Mammary epithelial cell (primary cell): Measurements from ENCODE around the gene TNRC18.

ENCODE experiments used
- EZH2 ChIP-seq: IDR thresholded peaks from 2 replicates; pipeline ENCODE4 v1.6.1; 2012; ENCODE audit warnings: low read length, inconsistent platforms, borderline replicate concordance
- TF ChIP-seq, protein P1 (sequence below), 2 donors: IDR thresholded peaks in 1 of 2; conservative IDR thresholded peaks in 1 of 2; 2 replicates each; pipeline ENCODE4 v1.5.1; 2011 to 2012; ENCODE audit warnings: inconsistent platforms in 2 of 2, low read length in 2 of 2, mild to moderate bottlenecking in 2 of 2, control low read depth in 1 of 2, low read depth in 1 of 2; ENCODE audit not compliant: insufficient read depth in 1 of 2; ENCODE audit errors: extremely low read depth in 1 of 2

DNA sequence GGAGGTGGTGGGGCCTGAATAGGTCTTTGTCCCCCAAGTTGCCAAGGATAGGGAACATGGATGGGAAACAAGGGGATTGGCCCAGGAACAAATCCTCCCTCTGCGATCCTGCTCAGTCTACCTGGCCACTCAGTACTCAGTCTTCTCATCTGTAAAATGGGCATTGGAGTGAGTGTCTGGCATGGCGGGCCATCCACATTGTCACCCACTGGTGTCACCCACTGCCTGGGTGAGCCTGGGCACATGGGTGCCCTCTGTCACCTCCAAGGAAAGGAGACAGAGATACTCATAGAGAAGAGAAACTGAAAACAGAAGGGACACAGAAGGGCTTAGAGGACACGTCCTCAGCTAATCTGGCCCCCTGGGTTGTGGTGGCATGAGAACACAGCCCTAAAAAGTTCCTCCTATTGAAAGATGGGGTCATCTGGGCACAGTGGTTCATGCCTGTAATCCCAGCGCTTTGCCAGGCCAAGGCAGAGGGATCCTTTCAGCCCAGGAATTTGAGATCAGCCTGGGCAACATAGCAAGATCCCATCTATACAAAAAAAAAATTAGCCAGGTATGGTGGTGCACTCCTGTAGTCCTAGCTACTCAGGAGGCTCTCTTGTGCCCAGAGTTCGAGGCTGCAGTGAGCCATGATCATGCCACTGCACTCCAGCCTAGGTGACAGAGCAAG is 12.5 kb upstream of the TNRC18 start:
- TF ChIP-seq, protein P1, sequence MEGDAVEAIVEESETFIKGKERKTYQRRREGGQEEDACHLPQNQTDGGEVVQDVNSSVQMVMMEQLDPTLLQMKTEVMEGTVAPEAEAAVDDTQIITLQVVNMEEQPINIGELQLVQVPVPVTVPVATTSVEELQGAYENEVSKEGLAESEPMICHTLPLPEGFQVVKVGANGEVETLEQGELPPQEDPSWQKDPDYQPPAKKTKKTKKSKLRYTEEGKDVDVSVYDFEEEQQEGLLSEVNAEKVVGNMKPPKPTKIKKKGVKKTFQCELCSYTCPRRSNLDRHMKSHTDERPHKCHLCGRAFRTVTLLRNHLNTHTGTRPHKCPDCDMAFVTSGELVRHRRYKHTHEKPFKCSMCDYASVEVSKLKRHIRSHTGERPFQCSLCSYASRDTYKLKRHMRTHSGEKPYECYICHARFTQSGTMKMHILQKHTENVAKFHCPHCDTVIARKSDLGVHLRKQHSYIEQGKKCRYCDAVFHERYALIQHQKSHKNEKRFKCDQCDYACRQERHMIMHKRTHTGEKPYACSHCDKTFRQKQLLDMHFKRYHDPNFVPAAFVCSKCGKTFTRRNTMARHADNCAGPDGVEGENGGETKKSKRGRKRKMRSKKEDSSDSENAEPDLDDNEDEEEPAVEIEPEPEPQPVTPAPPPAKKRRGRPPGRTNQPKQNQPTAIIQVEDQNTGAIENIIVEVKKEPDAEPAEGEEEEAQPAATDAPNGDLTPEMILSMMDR (conservative IDR thresholded peaks at IDR 0.05 in 1 of 2, IDR thresholded peaks at IDR 0.05 in 1 of 2; ENCODE audit: extremely low read depth in 1 of 2, insufficient read depth in 1 of 2, low read depth in 1 of 2, low read length in 2 of 2), result no peak
- TF ChIP-seq EZH2, result no peak
